IMR-90 (cell line): ENCODE results near the gene SEMG2.

Experiments
- CHD1 ChIP-seq: IDR thresholded peaks from 2 replicates; pipeline ENCODE4 v1.6.1; 2012; ENCODE audit warnings: low read depth, low read length, improper control_type of control experiment
- CTCF ChIP-seq: conservative IDR thresholded peaks from 2 replicates; pipeline ENCODE4 v1.5.1; 2012; ENCODE audit warnings: mild to moderate bottlenecking, low read depth, low read length, improper control_type of control experiment
- MXI1 ChIP-seq: IDR thresholded peaks from 2 replicates; pipeline ENCODE4 v1.6.1; 2012; ENCODE audit warnings: low read depth, mild to moderate bottlenecking, low read length, moderate library complexity, borderline replicate concordance
- NFE2L2 ChIP-seq: fragments of 150-350 bp; IDR thresholded peaks from 2 replicates; pipeline ENCODE4 v1.6.1; 2016; ENCODE audit warnings: low read depth, mild to moderate bottlenecking, low read length
- POLR2A ChIP-seq: IDR thresholded peaks from 2 replicates; pipeline ENCODE4 v1.6.1; 2012; ENCODE audit warnings: mild to moderate bottlenecking, low read depth, low read length
- RCOR1 ChIP-seq: IDR thresholded peaks from 2 replicates; pipeline ENCODE4 v1.6.1; 2012; ENCODE audit warnings: mild to moderate bottlenecking, low read length, improper control_type of control experiment; ENCODE audit not compliant: insufficient replicate concordance
- SMC3 ChIP-seq: fragments of 150-350 bp; IDR thresholded peaks from 2 replicates; pipeline ENCODE4 v1.6.1; 2016; ENCODE audit warnings: low read depth, mild to moderate bottlenecking, antibody characterized with exemption, low read length, moderate library complexity

GRCh38 chr20:45189861-45190260 lies 31.3 kb upstream of the SEMG2 start:
- no peak for TF ChIP-seq POLR2A
- no peak for TF ChIP-seq CHD1
- no peak for TF ChIP-seq CTCF
- TF ChIP-seq RCOR1: no peak
- TF ChIP-seq MXI1: no peak
- no peak for TF ChIP-seq NFE2L2
- no peak for TF ChIP-seq SMC3
